ENCODE data around the gene BCDIN3D. TPM values are rescaled to one million over a fixed set of nuclear protein-coding genes. Genes with fewer than 3 reads are reported as not detected.

BCDIN3D gene, protein sequence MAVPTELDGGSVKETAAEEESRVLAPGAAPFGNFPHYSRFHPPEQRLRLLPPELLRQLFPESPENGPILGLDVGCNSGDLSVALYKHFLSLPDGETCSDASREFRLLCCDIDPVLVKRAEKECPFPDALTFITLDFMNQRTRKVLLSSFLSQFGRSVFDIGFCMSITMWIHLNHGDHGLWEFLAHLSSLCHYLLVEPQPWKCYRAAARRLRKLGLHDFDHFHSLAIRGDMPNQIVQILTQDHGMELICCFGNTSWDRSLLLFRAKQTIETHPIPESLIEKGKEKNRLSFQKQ
- 4.7 and 5.4 TPM in 2 replicates for total RNA-seq

DNA sequence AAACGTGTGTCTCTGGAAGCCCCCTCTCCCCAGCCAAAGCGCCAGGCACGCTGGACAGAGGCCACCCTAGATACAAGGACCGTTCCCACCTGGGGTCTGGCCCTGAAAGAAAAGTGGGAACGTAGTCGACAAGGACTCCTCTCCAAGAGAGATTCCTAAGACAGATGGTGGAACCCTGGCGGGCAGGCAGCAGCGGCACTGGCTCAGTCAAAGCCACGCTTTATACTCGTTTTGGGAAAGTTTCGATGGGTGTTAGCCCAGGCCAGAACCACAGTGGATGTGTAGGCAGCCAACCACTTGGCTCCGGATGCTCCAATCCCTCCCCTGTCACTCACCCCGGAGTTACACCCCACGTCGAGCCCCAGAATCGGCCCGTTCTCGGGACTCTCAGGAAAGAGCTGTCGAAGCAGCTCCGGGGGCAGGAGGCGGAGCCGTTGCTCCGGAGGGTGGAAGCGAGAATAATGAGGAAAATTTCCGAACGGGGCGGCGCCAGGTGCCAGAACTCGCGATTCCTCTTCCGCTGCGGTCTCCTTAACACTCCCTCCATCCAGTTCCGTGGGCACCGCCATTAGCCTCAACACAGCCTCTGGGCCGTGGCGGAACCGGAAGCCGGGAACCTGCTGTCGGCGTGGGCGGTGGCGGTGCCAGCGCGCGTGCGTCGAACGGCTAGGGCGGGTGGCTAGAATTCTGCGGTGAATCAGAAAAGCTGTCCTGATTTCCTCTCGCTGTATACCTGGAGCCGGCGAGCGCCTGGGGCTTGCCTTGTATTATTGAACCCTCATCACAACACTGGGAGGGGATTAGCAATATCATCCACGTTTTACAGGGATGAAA, at the start of gene BCDIN3D:
Gene BCDIN3D, minus strand, starts transcription at position 588 of the 834 bp plus-strand sequence. Its CDS starts 19 bp downstream, at position 569.
- H3K4me1 ChIP-seq (ENCODE audit: insufficient read depth, low read length) = peaks cover 18% of the 10 kb centered on the region
- TF ChIP-seq, protein P1, sequence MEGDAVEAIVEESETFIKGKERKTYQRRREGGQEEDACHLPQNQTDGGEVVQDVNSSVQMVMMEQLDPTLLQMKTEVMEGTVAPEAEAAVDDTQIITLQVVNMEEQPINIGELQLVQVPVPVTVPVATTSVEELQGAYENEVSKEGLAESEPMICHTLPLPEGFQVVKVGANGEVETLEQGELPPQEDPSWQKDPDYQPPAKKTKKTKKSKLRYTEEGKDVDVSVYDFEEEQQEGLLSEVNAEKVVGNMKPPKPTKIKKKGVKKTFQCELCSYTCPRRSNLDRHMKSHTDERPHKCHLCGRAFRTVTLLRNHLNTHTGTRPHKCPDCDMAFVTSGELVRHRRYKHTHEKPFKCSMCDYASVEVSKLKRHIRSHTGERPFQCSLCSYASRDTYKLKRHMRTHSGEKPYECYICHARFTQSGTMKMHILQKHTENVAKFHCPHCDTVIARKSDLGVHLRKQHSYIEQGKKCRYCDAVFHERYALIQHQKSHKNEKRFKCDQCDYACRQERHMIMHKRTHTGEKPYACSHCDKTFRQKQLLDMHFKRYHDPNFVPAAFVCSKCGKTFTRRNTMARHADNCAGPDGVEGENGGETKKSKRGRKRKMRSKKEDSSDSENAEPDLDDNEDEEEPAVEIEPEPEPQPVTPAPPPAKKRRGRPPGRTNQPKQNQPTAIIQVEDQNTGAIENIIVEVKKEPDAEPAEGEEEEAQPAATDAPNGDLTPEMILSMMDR (IDR thresholded peaks at IDR 0.05; ENCODE audit: extremely low read depth, low read depth, low read length) = no peak
- peak within 1 kb of the TSS; percentile 79 for H3K27ac ChIP-seq (ENCODE audit: low read depth, low read length)
- no peaks in the 10 kb centered on the region for H3K9me3 ChIP-seq (ENCODE audit: low read depth, low read length)
- H2AFZ ChIP-seq (ENCODE audit: low read length) = peak within 1 kb of the TSS; percentile 94
- peak within 1 kb of the TSS; percentile 77 for H3K4me3 ChIP-seq (ENCODE audit: insufficient read depth, low read length)
- peaks cover 10% of the 10 kb centered on the region for H3K27me3 ChIP-seq (ENCODE audit: insufficient read depth, low read length)
- H4K20me1 ChIP-seq (ENCODE audit: insufficient read depth, low read length) = peaks cover 3% of the 10 kb centered on the region
- peaks cover 9% of the 10 kb centered on the region for H3K79me2 ChIP-seq (ENCODE audit: insufficient read depth, low read length)
- H3K4me2 ChIP-seq (ENCODE audit: insufficient read depth, low read length) = peak within 1 kb of the TSS; percentile 98
- peak; percentile 96 for DNase-seq (ENCODE audit: insufficient read length, low spot score, missing footprints)
- peaks cover 4% of the 10 kb centered on the region for H3K36me3 ChIP-seq (ENCODE audit: insufficient read depth, low read length)

DNA sequence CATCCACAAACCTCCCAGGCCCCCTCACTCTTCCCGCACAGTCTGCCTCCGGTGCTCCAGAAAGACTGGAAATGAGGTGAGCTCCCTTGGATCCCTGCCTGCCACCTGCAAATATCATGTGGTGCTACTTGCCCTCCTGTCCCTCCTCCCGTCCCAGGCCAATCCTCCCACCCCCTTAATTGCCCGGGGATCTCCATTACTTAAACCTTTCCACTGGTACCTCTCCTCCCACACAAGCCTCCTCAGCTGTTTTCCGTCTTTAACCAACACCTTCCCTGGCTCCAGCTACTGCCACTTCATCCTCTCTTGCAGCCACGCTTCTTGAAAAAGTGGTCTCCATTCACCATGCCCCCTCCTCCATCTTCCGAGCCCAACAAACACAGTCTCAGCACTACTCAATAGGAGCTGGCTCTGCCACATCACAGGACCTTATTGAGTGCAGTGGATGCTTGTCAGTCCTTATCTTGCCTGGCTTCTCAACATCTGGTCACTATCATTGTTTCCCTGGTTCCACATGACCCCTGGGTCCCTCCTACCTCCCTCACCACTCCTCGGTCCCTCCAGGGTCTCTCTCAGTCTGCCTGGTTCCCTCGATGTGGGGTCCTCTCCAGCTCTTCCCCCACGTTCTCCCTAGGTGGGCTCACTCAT, 49.3 kb upstream of the BCDIN3D start:
- H2AFZ ChIP-seq (ENCODE audit: low read length) = no peak overlapping the region
- H3K4me3 ChIP-seq (ENCODE audit: insufficient read depth, low read length) = no peak overlapping the region
- no peak overlapping the region for H3K4me2 ChIP-seq (ENCODE audit: insufficient read depth, low read length)
- H3K27ac ChIP-seq (ENCODE audit: low read depth, low read length) = no peak overlapping the region
- H3K36me3 ChIP-seq (ENCODE audit: insufficient read depth, low read length) = no peaks in the 10 kb centered on the region
- DNase-seq (ENCODE audit: insufficient read length, low spot score, missing footprints) = peak; percentile 46
- H3K79me2 ChIP-seq (ENCODE audit: insufficient read depth, low read length) = no peaks in the 10 kb centered on the region
- no peaks in the 10 kb centered on the region for H3K9me3 ChIP-seq (ENCODE audit: low read depth, low read length)
- H3K4me1 ChIP-seq (ENCODE audit: insufficient read depth, low read length) = no peaks in the 10 kb centered on the region
- H3K27me3 ChIP-seq (ENCODE audit: insufficient read depth, low read length) = peaks cover 25% of the 10 kb centered on the region
- no peaks in the 10 kb centered on the region for H4K20me1 ChIP-seq (ENCODE audit: insufficient read depth, low read length)
- TF ChIP-seq, protein P1 (IDR thresholded peaks at IDR 0.05; ENCODE audit: extremely low read depth, low read depth, low read length) = no peak

DNA sequence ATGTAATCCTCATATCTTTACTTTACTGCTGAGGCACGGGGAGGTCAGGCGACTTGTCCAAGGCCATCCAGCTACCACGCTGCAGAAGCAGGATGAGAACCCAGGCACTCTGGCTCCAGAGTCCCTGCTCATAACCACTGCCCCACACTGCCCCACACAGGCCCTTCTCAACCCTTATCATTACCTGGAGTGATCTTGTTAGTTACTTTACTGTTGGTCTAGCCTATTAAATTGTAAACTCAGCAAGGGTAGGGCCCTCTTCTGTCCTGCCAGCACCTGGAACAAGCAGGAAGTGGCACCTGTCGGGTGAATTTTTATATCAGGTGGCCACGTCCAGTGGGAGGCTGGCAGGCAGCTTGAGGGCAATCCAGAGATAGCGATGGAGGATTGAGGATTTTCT, 48.6 kb upstream of the BCDIN3D start:
- no peaks in the 10 kb centered on the region for H4K20me1 ChIP-seq (ENCODE audit: insufficient read depth, low read length)
- H3K4me3 ChIP-seq (ENCODE audit: insufficient read depth, low read length) = no peak overlapping the region
- H3K4me1 ChIP-seq (ENCODE audit: insufficient read depth, low read length) = no peaks in the 10 kb centered on the region
- no peak for DNase-seq (ENCODE audit: insufficient read length, low spot score, missing footprints)
- H2AFZ ChIP-seq (ENCODE audit: low read length) = no peak overlapping the region
- no peak overlapping the region for H3K4me2 ChIP-seq (ENCODE audit: insufficient read depth, low read length)
- no peaks in the 10 kb centered on the region for H3K9me3 ChIP-seq (ENCODE audit: low read depth, low read length)
- H3K27me3 ChIP-seq (ENCODE audit: insufficient read depth, low read length) = peaks cover 27% of the 10 kb centered on the region
- no peak overlapping the region for H3K27ac ChIP-seq (ENCODE audit: low read depth, low read length)
- TF ChIP-seq, protein P1 (IDR thresholded peaks at IDR 0.05; ENCODE audit: extremely low read depth, low read depth, low read length) = no peak
- H3K36me3 ChIP-seq (ENCODE audit: insufficient read depth, low read length) = no peaks in the 10 kb centered on the region
- no peaks in the 10 kb centered on the region for H3K79me2 ChIP-seq (ENCODE audit: insufficient read depth, low read length)
